Peyer's patch (tissue), 4 donors: ENCODE data around the gene CREB3L4.

Experiments
- CTCF ChIP-seq, 6 experiments: fragments of 450-650 bp in 4 of 6; fragments of 200-600 bp in 2 of 6; sonication (generic) in 1 of 6; IDR thresholded peaks; one replicate each; pipeline ENCODE4 v1.5.1; 2017 to 2019; ENCODE audit warnings: antibody characterized with exemption in 6 of 6, mild to moderate bottlenecking in 3 of 6, moderate library complexity in 1 of 6
- POLR2A ChIP-seq, 2 donors: fragments of 450-650 bp; IDR thresholded peaks; one replicate each; pipeline ENCODE4 v1.5.1; 2017; ENCODE audit warnings: antibody characterized with exemption in 2 of 2, mild to moderate bottlenecking in 2 of 2, moderate library complexity in 2 of 2

DNA sequence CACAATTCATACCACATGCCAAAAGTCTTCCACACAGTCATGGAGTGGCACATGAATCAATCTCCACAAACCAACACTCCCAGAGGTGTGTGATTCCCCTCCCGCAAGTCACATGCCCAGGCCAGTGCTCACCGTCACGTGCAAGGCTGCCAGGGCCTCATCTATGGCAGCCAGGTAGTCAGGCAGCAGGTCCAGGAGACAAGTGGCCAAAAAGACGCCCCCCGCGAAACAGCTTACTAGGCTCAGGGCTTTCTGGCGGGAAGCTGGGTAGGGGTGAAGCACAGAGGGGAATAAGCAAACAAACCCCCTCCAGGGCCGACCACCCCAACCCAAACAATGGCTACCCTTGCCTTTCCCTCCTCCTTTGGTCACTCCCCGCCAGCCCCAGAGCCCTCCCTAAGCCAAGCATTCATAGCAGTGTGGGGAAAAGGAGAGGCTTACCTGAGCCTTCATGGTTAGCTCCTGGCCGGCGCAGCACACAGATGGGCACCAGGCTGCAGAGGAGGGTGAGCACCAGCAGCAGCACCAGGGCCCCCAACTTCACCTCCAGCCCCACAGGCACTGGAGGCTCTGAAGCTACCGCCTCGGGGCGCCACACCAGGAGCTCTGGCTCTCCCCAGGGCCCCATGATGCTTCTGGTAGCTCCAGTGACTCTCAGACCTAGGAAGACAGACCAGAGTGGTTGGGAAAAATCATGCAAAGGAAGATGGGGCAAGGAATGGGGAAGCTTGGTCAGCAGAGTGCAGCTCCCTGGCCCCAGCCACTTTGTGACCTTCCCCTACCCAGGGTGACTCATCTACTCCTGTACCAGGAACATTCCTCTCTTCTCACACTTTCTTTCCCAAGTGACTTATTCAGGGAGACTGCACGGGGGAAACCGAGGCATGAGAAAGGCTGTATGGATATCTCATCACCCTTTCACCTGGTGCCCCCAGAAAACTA, 5.3 kb upstream of the CREB3L4 start:
- no peak for TF ChIP-seq CTCF (IDR thresholded peaks at IDR 0.05)
- TF ChIP-seq POLR2A (IDR thresholded peaks at IDR 0.05), result no peak
